CD4-positive, alpha-beta T cell treated with Interleukin-10 for 1 hour (primary cell): ENCODE results near the gene DENND2C.

ENCODE experiments used
- DNase-seq: peaks from one replicate; pipeline ENCODE4 v3.0.0-alpha.2; 2020

The DENND2C gene

DNA sequence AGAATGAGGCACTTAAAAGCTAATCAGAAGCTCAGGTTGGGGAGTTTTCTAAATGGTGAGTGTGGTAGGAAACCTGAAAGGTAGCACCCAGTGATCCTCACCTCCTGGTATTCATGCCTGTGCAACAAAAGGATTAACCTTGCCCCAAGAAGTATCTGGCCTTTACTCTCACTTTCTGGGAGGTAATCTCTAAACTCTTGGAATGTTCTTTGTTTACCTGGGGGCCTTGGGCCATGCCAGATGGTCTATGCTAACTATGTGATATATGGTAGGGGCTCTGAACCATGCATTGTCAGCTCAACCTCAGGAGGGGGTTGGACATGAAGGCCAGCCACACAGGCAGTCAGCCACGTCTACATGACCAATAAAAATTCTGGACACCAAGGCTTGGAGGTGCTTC is 134.4 kb downstream of the DENND2C start:
- DNase-seq: no peak
